Retinal pigment epithelial cell (primary cell): ENCODE measurements around the gene ZNF432.
"Not testable (repeated sequence)": the region's sequence is repeated elsewhere in the genome, so short reads cannot be mapped to it uniquely, and the experiment has no call there.

ENCODE experiments used
- DNase-seq: peaks from one replicate; pipeline ENCODE4 v3.0.0-alpha.2; 2010; ENCODE audit warnings: low read depth
- H3K4me3 ChIP-seq: 2 replicates; pipeline ENCODE4 v1.5.1; 2011; ENCODE audit warnings: mild to moderate bottlenecking, low read length, control low read depth, moderate library complexity
- CTCF ChIP-seq: conservative IDR thresholded peaks from 2 replicates; pipeline ENCODE4 v1.5.1; 2011; ENCODE audit warnings: low read depth, low read length, control low read depth, inconsistent platforms

ZNF432 gene

GRCh38 chr19:52048555-52049501 is at the start of gene ZNF432:
ZNF432 (minus strand) TSS chr19:52048838; CDS start chr19:52046868, 1,970 bp downstream.
- peak within 1 kb of the TSS; percentile 88 for H3K4me3 ChIP-seq
- TF ChIP-seq CTCF: no peak
- peak; percentile 73 for DNase-seq

DNA sequence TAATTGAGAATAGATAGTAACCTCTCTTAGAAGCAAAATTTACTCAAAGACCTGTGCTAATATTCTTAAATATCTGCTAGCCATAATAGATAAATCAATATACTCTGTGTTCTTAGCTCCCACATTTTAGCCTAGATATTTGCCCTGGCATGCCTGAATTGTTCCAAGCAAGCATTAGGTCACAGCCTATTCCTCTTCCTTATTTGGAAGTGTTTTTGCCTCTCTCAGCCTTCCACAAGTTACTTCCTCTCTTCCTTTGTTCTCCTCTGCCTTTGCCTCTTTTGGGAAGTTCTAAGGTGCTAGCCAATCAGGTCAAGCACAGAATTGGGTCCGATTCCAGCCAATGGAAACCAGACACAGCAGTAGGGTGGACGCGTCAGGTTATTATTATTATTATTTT is 47.8 kb upstream of the ZNF432 start:
- DNase-seq: not testable (repeated sequence)

DNA sequence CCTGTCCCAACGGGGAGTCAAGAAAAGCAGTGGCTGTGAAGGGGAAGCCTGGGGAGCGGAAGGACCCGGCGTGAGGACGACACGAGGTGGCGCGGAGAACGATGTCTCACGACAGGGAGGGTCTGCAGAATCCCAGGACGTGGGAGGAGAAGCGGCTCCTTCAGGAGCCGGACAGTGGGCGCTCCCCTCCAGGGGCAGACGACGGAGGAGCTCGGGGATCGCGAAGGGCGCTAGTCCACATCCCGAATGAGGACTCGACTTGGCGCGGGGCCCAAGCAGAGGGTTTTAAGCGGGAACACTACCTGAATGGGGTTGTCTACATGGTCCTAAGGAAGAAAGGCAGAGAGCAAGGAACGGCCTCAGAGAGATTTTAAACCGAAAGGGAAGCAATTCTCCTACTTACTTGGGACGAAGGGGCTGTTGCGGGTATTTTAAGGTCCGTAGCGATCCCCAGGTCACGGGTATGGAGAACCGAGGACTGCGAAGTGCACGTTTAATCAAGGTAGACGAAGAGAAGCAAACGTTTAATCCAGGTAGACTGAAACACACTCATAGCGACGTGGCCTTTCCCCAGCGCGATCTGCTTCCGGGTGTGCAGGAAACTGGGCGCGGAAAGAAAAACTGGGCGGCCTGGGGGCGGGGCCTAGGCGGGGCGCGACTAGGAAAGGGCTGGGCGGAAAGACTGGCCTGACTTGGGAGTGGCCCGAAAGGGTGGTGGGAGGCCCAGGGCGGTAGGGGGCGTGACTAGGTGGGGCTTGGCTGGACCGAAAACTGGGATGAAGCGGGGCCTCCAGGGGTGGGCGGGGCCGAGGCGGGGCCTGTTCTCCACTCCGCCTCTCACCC is 46.8 kb upstream of the ZNF432 start, which contains the start of gene ZNF841:
TSS of gene ZNF841 (minus strand) at position 594 of the 843 bp plus-strand sequence. CDS start 10,964 bp downstream, outside the sequence.
- peak within 1 kb of the TSS; percentile 100 for H3K4me3 ChIP-seq
- TF ChIP-seq CTCF: no peak
- DNase-seq: peak; percentile 75

More for the DNA sequence above, 47.8 kb upstream of the ZNF432 start:
- not testable (repeated sequence) for H3K4me3 ChIP-seq

GRCh38 chr19:52094526-52095130 is 46.0 kb upstream of the ZNF432 start:
- no peak for DNase-seq
- H3K4me3 ChIP-seq: peak overlapping the region; percentile 100
- TF ChIP-seq CTCF: no peak

GRCh38 chr19:52086481-52086880 is 37.8 kb upstream of the ZNF432 start:
- no peak overlapping the region for H3K4me3 ChIP-seq
- DNase-seq: no peak
- TF ChIP-seq CTCF: no peak

- no peak for TF ChIP-seq CTCF
- no peak for DNase-seq
- H3K4me3 ChIP-seq: no peak overlapping the region
Measured at GRCh38 chr19:52070496-52070895, 21.9 kb upstream of the ZNF432 start.

GRCh38 chr19:52069653-52070052 is 21.0 kb upstream of the ZNF432 start:
- no peak for DNase-seq
- TF ChIP-seq CTCF: no peak
- H3K4me3 ChIP-seq: no peak overlapping the region
